H1 (cell line): ENCODE results near the gene HACE1. TPM values are rescaled to one million over a fixed set of nuclear protein-coding genes. Genes with fewer than 3 reads are reported as not detected.

Source experiments
- CTCF ChIA-PET: fragments of 300-600 bp; sonication (Branson Sonifier 250); formaldehyde crosslinking; loops from one replicate; lab custom pipeline; 2021; ENCODE audit not compliant: partially characterized antibody; lab: Charles Lee
- POLR2A ChIA-PET: fragments of 300-600 bp; sonication (Branson Sonifier 250); formaldehyde crosslinking; loops from one replicate; lab custom pipeline; 2021; ENCODE audit warnings: inconsistent platforms; ENCODE audit not compliant: partially characterized antibody; lab: Charles Lee
- DNase-seq, 2 experiments: peaks; one replicate each; pipeline versions ENCODE4 v3.0.0 to v3.0.0-alpha.2; 2010 to 2022; ENCODE audit warnings: low spot score in 2 of 2, low read depth in 1 of 2, mixed read lengths in 1 of 2
- FAIRE-seq: peaks from 2 replicates; lab custom pipeline; 2011; peaks lifted over from hg19 to GRCh38; lab: Jason Lieb, UNC
- H2AFZ ChIP-seq: 2 replicates; pipeline ENCODE4 v1.8.1; 2012; ENCODE audit warnings: low read length, inconsistent platforms
- H2AK5ac ChIP-seq: 2 replicates; pipeline ENCODE4 v1.6.1; 2013; ENCODE audit warnings: low read depth, low read length
- H2BK120ac ChIP-seq: replicated peaks from 2 replicates; pipeline ENCODE3; 2013; ENCODE audit warnings: low read depth, low read length, inconsistent platforms
- H2BK12ac ChIP-seq: 2 replicates; pipeline ENCODE4 v1.6.1; 2013; ENCODE audit warnings: low read depth, low read length
- H2BK15ac ChIP-seq: 2 replicates; pipeline ENCODE4 v1.6.1; 2013; ENCODE audit warnings: low read length
- H2BK20ac ChIP-seq: 2 replicates; pipeline ENCODE4 v1.6.1; 2013; ENCODE audit warnings: low read length
- H2BK5ac ChIP-seq: 2 replicates; pipeline ENCODE4 v1.6.1; 2013; ENCODE audit warnings: low read depth, low read length
- H3K14ac ChIP-seq: 2 replicates; pipeline ENCODE4 v1.6.1; 2013; ENCODE audit warnings: inconsistent platforms; ENCODE audit not compliant: insufficient read length
- H3K18ac ChIP-seq: 2 replicates; pipeline ENCODE4 v1.6.1; 2013; ENCODE audit warnings: low read length; ENCODE audit errors: extremely low read depth
- H3K23ac ChIP-seq: 2 replicates; pipeline ENCODE4 v1.6.1; 2013; ENCODE audit warnings: inconsistent platforms; ENCODE audit not compliant: insufficient read length
- H3K23me2 ChIP-seq: 2 replicates; pipeline ENCODE4 v1.6.1; 2013; ENCODE audit warnings: low read depth, low read length
- H3K27ac ChIP-seq: 2 replicates; pipeline ENCODE4 v1.6.1; 2011; ENCODE audit warnings: low read depth, low read length, inconsistent platforms
- H3K27me3 ChIP-seq, 4 experiments: replicated peaks in 1 of 4; 1 replicate in 1 of 4; 2 replicates in 3 of 4; pipeline versions ENCODE4 v1.6.1 to v1.8.1; 2011 to 2013; ENCODE audit warnings: low read length in 3 of 4, mild to moderate bottlenecking in 3 of 4, inconsistent platforms in 2 of 4, mixed read lengths in 2 of 4, moderate library complexity in 1 of 4; ENCODE audit not compliant: control insufficient read depth in 3 of 4, insufficient read depth in 3 of 4; ENCODE audit errors: extremely low read depth in 1 of 4
- H3K36me3 ChIP-seq, 4 experiments: 2 replicates each; pipeline versions ENCODE4 v1.6.1 to v1.8.1; 2011 to 2013; ENCODE audit warnings: mild to moderate bottlenecking in 4 of 4, low read length in 3 of 4, moderate library complexity in 2 of 4, control low read depth in 1 of 4, inconsistent platforms in 1 of 4; ENCODE audit not compliant: insufficient read depth in 4 of 4, control insufficient read depth in 2 of 4
- H3K4ac ChIP-seq: replicated peaks from 2 replicates; pipeline ENCODE3; 2013; ENCODE audit warnings: low read length, low read depth, mixed read lengths, inconsistent platforms; ENCODE audit not compliant: insufficient read length
- H3K4me1 ChIP-seq, 4 experiments: replicated peaks in 1 of 4; 1 replicate in 1 of 4; 2 replicates in 3 of 4; pipeline versions ENCODE4 v1.6.1 to v1.8.1; 2011 to 2013; ENCODE audit warnings: low read length in 3 of 4, inconsistent platforms in 2 of 4, mixed read lengths in 1 of 4; ENCODE audit not compliant: insufficient read depth in 4 of 4, control insufficient read depth in 3 of 4
- H3K4me2 ChIP-seq, 2 experiments: 2 replicates each; pipeline versions ENCODE4 v1.6.1 to v1.8.1; 2011 to 2013; ENCODE audit warnings: low read depth in 2 of 2, low read length in 2 of 2, control low read depth in 1 of 2, inconsistent platforms in 1 of 2, mild to moderate bottlenecking in 1 of 2; ENCODE audit not compliant: insufficient read depth in 1 of 2
- H3K4me3 ChIP-seq, 4 experiments: fragments of 200-600, 300-600 bp in 1 of 4; sonication (generic), shearing (Covaris generic), sonication (Bioruptor Twin) in 1 of 4; 2 replicates each; pipeline versions ENCODE4 v1.5.1 to v1.8.1; 2011 to 2016; ENCODE audit warnings: low read length in 4 of 4, low read depth in 3 of 4, control low read depth in 2 of 4, inconsistent platforms in 2 of 4, mild to moderate bottlenecking in 2 of 4, mixed read lengths in 1 of 4, moderate library complexity in 1 of 4; ENCODE audit not compliant: insufficient read depth in 2 of 4; ENCODE audit errors: extremely low read depth in 1 of 4
- H3K56ac ChIP-seq: replicated peaks from 2 replicates; pipeline ENCODE3; 2013; ENCODE audit warnings: low read depth, mild to moderate bottlenecking, mixed read lengths, low read length, inconsistent platforms; ENCODE audit not compliant: insufficient read length
- H3K79me1 ChIP-seq: 2 replicates; pipeline ENCODE4 v1.6.1; 2013; ENCODE audit warnings: low read depth, low read length, control low read depth
- H3K79me2 ChIP-seq, 2 experiments: 2 replicates each; pipeline versions ENCODE4 v1.6.1 to v1.8.1; 2012 to 2013; ENCODE audit warnings: low read length in 2 of 2, mild to moderate bottlenecking in 2 of 2, inconsistent platforms in 1 of 2; ENCODE audit not compliant: insufficient read depth in 2 of 2, control insufficient read depth in 1 of 2
- H3K9ac ChIP-seq, 4 experiments: replicated peaks in 1 of 4; 1 replicate in 1 of 4; 2 replicates in 3 of 4; pipeline versions ENCODE4 v1.6.1 to v1.8.1; 2011 to 2013; ENCODE audit warnings: low read depth in 3 of 4, low read length in 3 of 4, control low read depth in 2 of 4, mild to moderate bottlenecking in 2 of 4, moderate library complexity in 2 of 4, inconsistent platforms in 1 of 4; ENCODE audit errors: extremely low read depth in 1 of 4
- H3K9me3 ChIP-seq, 2 experiments: 2 replicates each; pipeline versions ENCODE4 v1.6.1 to v1.8.1; 2012 to 2013; ENCODE audit warnings: mild to moderate bottlenecking in 2 of 2, moderate library complexity in 2 of 2, control low read depth in 1 of 2, inconsistent platforms in 1 of 2, low read depth in 1 of 2, low read length in 1 of 2, mixed read lengths in 1 of 2; ENCODE audit not compliant: insufficient read depth in 2 of 2
- H4K20me1 ChIP-seq, 2 experiments: replicated peaks in 1 of 2; 2 replicates each; pipeline versions ENCODE3 to v1.8.1; 2011 to 2013; ENCODE audit warnings: inconsistent platforms in 2 of 2, low read length in 2 of 2, mild to moderate bottlenecking in 1 of 2; ENCODE audit not compliant: insufficient read depth in 2 of 2, control insufficient read depth in 1 of 2
- H4K5ac ChIP-seq: 2 replicates; pipeline ENCODE4 v1.6.1; 2013; ENCODE audit warnings: low read length, low read depth, mixed read lengths, inconsistent platforms; ENCODE audit not compliant: insufficient read length
- H4K8ac ChIP-seq: 2 replicates; pipeline ENCODE4 v1.8.0; 2013; ENCODE audit warnings: mild to moderate bottlenecking, moderate library complexity, low read length, inconsistent platforms; ENCODE audit not compliant: insufficient read depth; ENCODE audit errors: extremely low read depth
- H4K91ac ChIP-seq: replicated peaks from 2 replicates; pipeline ENCODE3; 2013; ENCODE audit warnings: low read length, mixed read lengths, inconsistent platforms; ENCODE audit not compliant: insufficient read length
- HDAC2 ChIP-seq, 2 experiments: fragments of 300-600 bp in 1 of 2; sonication (generic) in 1 of 2; IDR thresholded peaks; 2 replicates each; pipeline ENCODE4 v1.6.1; 2011 to 2012; ENCODE audit warnings: low read depth in 2 of 2, low read length in 2 of 2, mild to moderate bottlenecking in 2 of 2, moderate library complexity in 2 of 2, borderline replicate concordance in 1 of 2, inconsistent platforms in 1 of 2
- MAFK ChIP-seq: IDR thresholded peaks from 2 replicates; pipeline ENCODE4 v1.6.1; 2012; ENCODE audit warnings: low read depth, mild to moderate bottlenecking, improper control_type of control experiment, low read length
- SP2 ChIP-seq: IDR thresholded peaks from 2 replicates; pipeline ENCODE4 v1.6.1; 2012; ENCODE audit warnings: mild to moderate bottlenecking, low read length, inconsistent platforms
- TAF7 ChIP-seq: optimal IDR thresholded peaks from 2 replicates; pipeline ENCODE3; 2011; ENCODE audit warnings: low read depth, mild to moderate bottlenecking, inconsistent platforms, low read length, moderate library complexity, borderline replicate concordance
- WGBS, 2 experiments: shearing (Covaris generic) in 1 of 2; methylation state at CpG; one replicate each; pipeline versions ENCODE4 v1.1.6 to v1.1.7; 2013 to 2015; ENCODE audit warnings: low lambda C conversion rate in 2 of 2, mixed read lengths in 2 of 2, inconsistent platforms in 1 of 2, low coverage in 1 of 2, missing lambda C conversion rate in 1 of 2; ENCODE audit not compliant: insufficient replicate concordance in 2 of 2, insufficient coverage in 1 of 2, insufficient read length in 1 of 2; ENCODE audit errors: extremely low coverage in 1 of 2, missing lambda C conversion rate in 1 of 2; 5-methylcytosine and 5-hydroxymethylcytosine counted together
- polyA plus RNA-seq, 7 experiments: library from polyadenylated mRNA; depleted of rRNA in 3 of 7; stranded (reverse) in 5 of 7; unstranded in 2 of 7; fragments of >200 nt in 5 of 7; fragments of 200-250 nt in 2 of 7; gene quantifications; 1 replicate in 5 of 7; 2 replicates in 1 of 7; 4 replicates in 1 of 7; pipeline versions ENCODE4 v1.2.1 to v1.2.3, GENCODE V29; 2011 to 2013; ENCODE audit warnings: missing spikeins in 2 of 7, mixed read lengths in 2 of 7
- total RNA-seq: library from RNA; stranded (reverse); fragmentation: NEBNext Ultra II Directional; extraction: Animal tissue kit (Norgen Biotek cat#: 25700); gene quantifications from 2 replicates; pipeline ENCODE4 v1.2.1, GENCODE V29; 2021

Gene HACE1
- total and polyA plus RNA-seq, 2 of the 8 experiments (the other 6 are each of a cell fraction or from before 2014, with no cell fraction given) = 7.1 to 21.3 TPM

GRCh38 chr6:104787305-104787704, 72.4 kb downstream of the HACE1 start:
- Histone ChIP-seq H3K27ac (no peak overlapping the region), H4K8ac (no peak overlapping the region)
- CTCF ChIA-PET = interaction anchor here (0.5 to 0.8 kb wide), 2 partner anchors 9 to 148 kb away, joined by 3 to 4 read pairs; no protein-coding TSS in a partner anchor

More at GRCh38 chr6:104787305-104787704, 72.4 kb downstream of the HACE1 start:
- H2BK20ac ChIP-seq = no peak overlapping the region
- no peak overlapping the region for H2BK12ac ChIP-seq
- no peak for FAIRE-seq
- no peak overlapping the region for H3K14ac ChIP-seq
- DNase-seq = no peak
- H3K56ac ChIP-seq = no peak overlapping the region
- POLR2A ChIA-PET = no interaction called here
- H3K9ac ChIP-seq = no peak overlapping the region
- peaks cover 0 to 13% (median 1%) of the 10 kb centered on the region in 4 experiments; a peak in 3 of 8 replicates for H3K36me3 ChIP-seq
- no peak overlapping the region for H4K5ac ChIP-seq
- no peaks in the 10 kb centered on the region; a peak in 1 of 7 replicates for H3K4me1 ChIP-seq
- no peaks in the 10 kb centered on the region for H4K20me1 ChIP-seq
- no peak overlapping the region for H2BK15ac ChIP-seq
- no peak overlapping the region for H3K4me2 ChIP-seq
- H2BK120ac ChIP-seq = no peak overlapping the region
- no peak overlapping the region for H4K91ac ChIP-seq
- H3K79me2 ChIP-seq = no peaks in the 10 kb centered on the region
- no peak overlapping the region for H3K4ac ChIP-seq
- no peak overlapping the region for H3K23ac ChIP-seq
- no peak overlapping the region for H2BK5ac ChIP-seq
- 91% methylated on average over 2 of the region's 2 CpGs; no CpG with 5 or more reads in 1 of the 2 experiments for WGBS, 2 experiments
- no peak overlapping the region for H2AK5ac ChIP-seq
- H3K9me3 ChIP-seq = no peaks in the 10 kb centered on the region
- no peaks in the 10 kb centered on the region for H3K79me1 ChIP-seq
- no peaks in the 10 kb centered on the region for H3K27me3 ChIP-seq
- no peak overlapping the region for H2AFZ ChIP-seq
- no peak overlapping the region for H3K4me3 ChIP-seq
- no peaks in the 10 kb centered on the region for H3K23me2 ChIP-seq
- TF ChIP-seq TAF7 (no peak), MAFK (0 out of 2 replicates have a peak, but pooled peaks have one; percentile 20), SP2 (no peak), HDAC2 (IDR thresholded peaks at IDR 0.05; ENCODE audit: borderline replicate concordance in 1 of 2, low read depth in 2 of 2, low read length in 2 of 2) (no peak)
- H3K18ac ChIP-seq = no peak overlapping the region
